T-helper 2 cell (primary cell): ENCODE results near the gene LYPD1.

Source experiments
- DNase-seq, 5 experiments: peaks; one replicate each; pipeline versions ENCODE4 v3.0.0 to v3.0.0-alpha.2; 2012 to 2022

Gene LYPD1

DNA sequence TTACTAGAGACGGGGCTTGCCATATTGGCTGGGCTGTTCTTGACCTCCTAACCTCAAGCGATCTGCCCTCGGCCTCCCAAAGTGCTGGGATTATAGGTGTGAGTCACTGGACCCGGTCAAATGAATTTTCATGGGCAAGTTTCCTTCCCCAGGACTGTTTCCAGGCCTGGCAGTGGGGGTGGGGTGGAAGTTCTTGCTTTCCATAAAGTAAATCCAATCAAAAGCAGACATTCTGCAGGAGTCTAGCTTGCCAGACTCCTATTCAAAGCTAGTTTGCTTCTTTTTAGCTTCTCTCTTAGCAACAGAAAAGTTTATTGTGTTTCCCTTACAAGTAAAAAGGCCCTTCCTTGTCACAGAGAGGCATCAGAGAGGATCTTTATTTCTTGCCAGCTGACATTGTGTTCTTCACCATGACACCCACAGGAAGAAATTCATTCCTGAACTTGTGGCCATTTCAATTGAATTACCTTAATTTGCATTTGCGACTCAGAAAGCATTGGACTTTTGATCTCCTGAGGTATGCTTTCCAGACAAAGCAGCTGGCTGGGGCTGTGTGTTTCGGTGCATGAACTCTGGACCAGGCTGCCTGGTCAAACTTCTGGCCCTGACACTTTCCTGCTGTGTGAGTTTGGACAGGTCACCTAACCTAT, 37.9 kb downstream of the LYPD1 start:
- no peak for DNase-seq

DNA sequence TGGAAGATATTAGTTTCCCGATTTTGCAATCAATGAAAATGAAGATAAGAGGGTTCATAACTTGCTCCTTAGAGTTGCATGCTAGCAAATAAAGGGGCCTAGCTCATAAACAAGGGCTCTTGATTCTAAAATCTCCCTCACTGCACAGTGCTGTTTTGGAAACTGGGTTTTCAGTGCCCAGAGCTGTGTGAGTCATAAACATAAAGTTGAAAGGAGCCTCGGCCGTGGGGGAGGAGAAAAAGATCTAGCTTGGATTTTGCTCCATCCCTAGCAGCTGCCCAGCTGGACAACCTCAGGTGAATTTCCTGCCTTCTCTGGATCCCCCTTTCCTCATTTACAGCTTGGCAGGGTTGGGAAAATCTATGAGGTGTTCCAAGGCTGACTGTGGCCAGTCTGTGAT, 42.5 kb downstream of the LYPD1 start:
- no peak for DNase-seq

DNA sequence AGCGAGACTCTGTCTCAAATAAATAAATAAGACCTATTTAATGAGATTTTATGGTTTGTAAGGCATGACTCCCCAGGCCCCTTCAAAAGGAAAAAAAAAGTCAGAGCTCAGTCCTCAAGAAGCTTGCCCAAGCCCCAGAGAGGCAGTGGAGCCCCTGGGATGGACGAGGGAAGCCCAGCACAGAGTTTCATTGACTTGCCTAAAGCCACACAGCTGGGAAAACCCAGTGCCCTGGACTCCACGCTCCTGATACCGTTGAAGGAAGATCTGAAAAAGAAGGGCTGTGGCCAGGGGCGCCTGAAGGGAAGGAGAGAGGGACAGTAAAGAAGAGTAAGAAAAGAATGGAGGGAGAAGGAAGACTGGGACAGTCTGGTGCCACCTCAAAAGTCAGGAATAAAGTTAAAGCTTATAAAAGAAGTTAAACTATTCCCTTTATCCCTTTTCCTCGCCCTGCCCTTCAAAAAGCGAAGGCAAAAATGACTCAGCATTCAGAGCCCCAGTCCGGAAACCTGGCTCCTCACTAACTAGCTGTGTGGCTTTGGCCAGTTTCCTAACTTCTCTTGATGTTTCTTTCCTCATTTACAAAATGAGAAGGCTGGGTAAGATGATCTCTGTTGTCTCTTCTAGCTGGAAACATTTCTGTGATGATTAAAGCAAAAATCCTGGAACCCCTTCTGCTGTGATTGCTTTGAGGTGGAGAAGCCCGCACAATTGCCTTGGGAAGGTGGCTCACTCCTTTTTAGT, 46.7 kb downstream of the LYPD1 start:
- DNase-seq, result no peak

DNA sequence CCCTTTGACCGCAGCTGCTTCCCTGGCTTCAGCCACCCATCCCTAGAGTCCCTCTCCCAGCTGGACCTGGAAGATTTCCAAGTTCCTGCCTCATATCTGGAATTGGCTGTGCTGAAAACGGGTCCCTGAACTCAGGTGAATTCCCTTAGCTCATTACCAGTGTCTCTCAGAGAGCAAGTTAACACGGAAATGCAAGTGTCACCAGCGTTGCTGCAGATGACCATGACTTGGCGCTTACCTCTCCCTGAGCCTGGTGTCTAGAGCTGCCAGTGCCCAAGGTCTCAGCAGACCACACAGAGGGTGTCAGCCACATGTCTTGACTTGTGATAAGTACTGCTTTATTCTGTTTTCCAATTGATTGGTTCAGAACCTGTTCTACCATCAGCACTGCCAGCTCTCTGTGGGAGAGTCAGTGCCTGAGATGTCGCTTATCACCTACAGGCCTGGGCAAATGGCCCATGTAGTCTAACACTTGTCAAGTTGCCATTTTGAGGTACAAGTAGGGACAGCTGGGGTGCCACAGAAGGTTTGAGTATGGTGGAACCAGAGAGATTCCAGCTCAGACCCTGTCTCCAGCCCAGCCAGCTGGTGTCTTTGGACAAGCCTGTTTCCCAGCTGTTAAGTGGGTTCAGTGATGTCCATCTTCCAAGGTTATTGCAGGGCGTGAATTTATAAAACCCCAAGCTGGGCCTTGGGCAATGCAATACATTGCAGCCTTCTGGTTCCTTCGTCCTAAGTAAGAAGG, 48.7 kb downstream of the LYPD1 start:
- no peak for DNase-seq

DNA sequence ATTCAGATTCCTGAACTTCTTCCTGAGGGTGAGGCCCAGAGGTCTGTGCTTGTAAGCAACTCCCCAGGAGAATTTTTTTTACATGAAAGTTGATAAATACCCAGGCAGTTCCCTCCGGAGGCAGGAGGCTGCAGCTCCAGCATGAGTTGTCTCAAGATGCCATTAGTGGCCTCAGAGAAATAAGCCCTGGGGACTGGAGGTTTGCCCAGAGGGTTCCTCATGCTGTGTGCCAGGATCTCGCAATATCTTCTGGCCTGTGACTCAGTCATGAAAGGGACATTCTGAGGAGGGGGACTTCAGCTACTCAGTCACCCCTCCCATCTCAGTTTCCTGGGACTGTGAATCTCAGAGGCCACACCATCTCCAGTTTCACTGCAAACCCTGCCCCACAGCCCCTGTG, 49.9 kb downstream of the LYPD1 start:
- no peak for DNase-seq

DNA sequence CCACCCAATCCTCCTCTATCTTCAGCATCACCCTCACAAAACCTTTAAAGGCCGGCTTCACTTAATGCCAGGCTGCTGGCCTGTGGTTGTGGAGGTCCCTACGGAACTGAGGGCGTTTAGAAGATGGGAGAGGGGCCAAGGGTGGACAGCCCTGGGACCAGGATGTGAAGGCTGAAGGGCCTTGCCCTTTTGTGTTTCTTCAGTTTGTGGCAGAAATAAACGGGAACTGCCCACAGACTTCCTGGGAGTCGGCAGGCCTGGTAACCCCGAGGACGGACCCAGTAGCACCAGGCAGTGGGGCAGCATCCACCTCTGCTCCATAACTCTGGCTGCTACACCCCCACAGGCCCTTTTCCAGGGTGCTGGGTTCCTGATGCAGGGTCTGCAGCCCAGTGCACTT, 51.3 kb downstream of the LYPD1 start:
- no peak for DNase-seq

DNA sequence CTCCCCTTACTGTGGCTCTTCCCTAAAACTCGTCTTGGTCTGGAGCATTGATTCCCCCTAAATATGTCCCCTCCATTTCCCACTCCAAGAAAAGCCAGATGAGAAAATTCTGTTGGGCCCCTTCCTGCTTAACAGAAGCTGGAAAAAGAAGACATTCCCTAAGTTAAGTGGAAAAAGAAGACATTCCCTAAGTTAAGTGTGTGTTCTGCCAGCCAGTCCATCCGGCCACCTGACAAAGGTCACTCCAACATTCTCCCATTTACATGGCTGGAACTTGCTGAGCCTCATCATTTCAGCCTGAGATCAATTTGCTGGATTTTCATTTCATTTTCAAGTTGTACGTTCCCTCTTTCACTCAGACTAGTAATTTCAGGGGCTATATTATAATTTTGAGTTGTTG, 52.0 kb downstream of the LYPD1 start:
- no peak for DNase-seq

DNA sequence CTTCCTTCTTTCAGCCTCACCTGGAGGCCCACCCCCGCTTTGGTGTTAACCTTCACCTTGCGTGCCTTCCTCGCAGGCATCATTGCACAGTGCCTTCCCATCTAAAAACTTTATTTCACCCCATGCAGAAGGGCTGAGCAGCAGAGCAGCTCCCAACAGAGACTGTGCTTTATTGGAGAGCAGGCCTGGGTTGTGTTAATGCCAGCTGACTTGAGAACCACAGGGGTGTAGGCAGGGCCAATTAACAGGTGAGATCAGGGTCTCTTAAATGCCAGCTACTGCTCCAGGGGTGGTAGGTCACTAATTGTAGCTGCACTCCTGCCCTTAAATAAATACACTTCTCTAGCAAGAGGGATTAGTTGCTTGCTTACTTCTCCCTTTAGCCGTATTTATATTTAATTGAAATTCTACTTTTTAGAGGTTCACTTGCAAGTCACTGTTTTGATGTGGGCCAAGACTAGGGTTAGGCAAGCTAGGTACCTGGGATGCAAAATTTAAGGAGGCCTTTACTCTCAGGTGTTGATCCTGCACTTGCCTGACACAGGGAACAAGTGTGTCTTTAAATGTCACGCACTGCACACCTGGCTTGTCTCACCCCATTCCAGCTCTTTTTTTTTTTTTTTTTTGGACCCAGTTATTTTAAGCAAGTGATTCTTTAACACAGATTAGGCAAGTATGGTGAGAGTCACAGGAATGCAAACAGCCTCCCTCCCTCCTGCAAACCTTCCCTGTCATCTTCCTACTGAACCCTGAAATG, 54.5 kb downstream of the LYPD1 start:
- DNase-seq, result no peak

DNA sequence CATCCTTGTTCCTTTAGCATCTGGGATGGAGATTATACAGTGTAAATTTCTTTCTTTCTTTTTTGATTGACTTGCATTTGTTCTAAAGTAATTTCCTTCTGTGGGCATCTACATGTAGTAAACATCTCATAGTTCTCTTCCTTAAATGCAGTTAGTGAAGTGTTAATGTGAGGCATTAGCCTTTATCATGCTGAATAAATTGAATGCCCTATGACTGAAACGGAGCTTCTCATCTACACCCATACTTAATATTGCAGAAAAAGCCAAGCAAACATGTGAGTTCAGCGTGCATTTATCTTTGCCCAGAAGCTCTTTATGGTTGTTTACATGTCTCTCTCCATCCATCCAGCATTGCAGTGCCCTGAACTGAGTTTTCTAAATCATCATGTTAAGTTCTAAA, 58.3 kb downstream of the LYPD1 start:
- no peak for DNase-seq

DNA sequence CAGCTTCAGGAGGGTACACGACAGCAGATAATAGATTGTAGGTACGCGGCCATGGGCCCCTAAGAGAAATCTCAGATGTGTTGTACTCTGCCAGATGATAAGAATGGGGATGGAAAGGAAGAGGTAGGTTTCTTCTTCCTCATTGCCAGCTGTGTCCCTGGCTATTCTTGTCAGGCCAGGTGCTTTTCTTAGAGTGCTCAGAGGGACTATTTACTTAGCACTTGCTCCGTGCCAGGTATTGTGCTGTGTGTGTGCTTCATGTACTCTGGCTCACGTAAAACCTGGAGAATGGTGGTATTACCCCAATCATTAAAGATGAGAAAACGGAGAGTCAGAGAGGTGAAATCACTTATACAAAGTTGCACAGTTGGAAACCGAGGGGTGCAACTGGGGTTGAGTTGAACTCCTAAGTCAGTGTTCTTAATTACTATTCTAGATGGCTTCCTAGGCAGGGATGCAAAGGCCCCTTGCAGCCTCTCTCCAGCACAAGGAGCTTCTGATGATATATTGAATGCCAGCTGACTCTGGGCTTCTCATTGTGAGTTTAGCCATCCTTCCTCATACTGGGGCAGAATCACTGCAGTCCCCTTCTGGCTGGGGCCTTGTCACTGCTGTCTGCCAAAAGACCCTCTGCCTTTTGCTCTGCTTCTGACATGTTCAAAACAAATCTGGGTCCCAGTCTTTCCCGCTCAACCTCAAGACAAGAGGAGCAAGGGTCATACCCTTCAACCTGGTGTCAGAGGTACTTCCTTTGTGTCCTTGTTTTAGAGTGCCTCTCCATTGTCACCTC, 60.7 kb downstream of the LYPD1 start:
- no peak for DNase-seq

DNA sequence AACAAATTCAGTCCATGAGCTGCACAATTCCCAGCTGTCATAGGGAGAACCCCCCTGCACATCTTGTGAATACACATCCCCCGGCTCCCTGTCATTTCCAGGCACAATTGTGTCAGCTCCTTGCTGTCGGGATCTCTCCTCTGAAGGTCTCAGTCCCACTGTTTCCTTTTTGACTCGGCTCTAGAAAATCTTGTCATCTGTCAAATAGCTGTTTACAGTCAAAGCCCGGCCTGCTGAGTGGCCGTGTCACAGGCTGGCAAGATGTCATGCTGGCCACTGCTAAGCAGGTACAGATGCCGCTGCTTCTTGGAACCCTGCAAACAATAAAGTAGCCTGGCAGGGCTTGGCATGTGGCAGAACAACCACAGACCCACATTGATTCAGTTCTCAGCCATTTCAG, 61.7 kb downstream of the LYPD1 start:
- no peak for DNase-seq

DNA sequence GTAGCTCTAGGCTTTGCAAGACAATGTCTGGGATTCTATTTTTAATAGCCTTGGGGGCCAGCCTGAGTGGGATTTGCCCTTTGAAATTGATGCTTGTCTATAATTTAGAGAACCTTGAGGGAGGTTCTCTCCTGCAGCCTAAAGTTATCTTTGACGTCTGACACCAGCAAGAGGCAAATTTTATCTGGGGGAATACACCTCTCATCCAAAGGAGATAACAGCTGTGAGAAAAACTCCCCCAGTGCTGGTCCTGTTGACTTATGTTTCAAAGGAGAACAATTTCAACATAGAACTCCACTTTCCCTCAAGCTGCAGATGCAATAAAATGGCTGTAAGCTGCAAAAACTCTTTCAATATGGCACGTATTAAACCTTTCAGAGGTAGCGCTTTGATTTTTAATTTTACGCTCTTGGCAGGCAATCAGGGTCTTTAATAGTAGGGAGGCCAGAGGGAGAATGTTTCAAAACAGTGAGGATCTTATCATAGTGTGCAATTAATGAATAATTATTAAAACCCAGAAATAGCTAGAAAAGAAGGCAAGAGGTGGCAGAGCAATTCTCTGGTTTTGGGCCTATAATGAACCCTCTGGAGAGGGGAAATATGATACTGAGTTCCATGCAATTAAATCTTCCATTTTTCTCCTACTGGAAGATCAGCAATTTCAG, 62.4 kb downstream of the LYPD1 start:
- DNase-seq, result no peak

DNA sequence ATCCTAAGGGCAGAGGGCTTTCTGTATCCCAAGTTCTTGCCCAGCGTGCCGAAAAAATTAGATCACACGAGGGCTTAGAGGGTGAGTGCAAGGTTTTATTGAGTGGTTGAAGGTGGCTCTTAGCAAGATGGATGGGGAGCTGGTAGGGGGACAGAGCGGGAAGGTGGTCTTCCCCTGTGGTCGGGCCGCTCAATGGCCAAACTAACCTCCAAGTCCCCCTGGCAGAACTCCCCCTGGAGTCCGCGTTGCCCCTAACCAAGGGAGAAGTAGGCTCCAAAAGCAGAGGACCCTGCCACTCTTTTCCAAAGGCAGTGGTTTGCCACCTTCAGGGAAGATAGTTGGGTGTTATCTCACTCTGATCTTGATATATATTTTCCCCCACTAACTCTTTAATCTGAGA, 63.4 kb downstream of the LYPD1 start:
- no peak for DNase-seq

DNA sequence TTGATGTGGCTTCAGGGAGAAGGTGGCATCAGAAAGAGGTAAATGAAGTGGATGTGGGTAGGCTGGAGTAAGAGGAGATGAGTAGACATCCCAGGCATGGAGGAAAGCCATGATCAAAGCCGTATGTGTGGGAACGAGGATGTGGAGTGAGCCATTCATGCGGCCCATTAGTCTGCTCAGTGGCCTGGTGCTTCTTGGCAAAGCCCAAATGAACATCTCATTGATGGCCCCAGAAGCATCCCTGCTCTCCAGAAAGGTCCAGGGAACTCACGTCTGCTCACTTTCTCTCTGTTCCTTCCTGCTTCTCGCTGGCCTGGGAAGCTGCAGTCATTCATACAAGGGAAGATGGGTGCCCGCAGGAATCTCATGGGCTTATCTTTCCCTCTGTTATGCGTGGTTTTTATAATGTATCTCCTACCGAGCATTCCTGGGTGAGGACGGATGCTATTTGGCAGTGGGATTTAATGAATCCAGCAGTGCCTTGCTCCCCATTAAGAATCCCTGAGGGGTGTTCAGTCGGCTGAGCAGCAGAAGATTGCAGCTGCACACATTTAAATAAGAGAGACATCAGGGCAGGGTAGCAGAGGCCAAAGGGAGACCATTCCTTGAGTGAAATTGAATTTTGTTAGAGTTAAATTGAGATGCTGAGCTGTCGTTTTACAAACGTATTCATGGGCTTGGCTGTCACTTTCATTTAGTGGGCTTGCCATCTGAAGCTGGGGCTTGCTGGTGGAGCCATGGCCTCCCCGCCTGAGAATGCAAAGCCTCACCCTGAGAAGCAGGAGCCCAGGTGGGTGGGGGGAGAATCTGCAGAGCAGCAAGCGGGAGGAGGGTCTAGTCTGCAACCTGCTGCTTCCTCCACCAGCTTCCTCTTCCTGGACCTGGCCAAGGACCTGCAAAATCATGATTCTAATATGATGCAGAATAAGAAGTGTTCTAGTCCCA, 64.5 kb downstream of the LYPD1 start:
- no peak for DNase-seq

DNA sequence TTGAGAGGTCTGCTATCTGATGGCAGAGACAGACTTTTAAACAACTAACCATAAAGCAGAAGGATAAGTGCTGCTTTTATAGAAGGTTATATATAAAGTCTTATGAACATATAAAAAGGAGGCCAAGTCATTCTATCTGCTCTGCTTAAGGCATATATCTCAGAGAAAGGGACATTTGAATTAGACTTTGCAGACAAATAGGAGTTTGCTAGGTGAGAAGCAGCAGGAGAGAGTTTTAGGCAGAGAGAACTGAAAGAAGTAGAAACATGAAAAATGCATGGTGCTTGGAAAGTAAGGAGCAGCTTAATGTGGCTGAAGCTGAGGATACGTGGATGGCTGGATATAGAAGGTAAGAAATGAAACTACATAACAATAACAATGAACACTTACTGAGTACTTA, 65.4 kb downstream of the LYPD1 start:
- no peak for DNase-seq

DNA sequence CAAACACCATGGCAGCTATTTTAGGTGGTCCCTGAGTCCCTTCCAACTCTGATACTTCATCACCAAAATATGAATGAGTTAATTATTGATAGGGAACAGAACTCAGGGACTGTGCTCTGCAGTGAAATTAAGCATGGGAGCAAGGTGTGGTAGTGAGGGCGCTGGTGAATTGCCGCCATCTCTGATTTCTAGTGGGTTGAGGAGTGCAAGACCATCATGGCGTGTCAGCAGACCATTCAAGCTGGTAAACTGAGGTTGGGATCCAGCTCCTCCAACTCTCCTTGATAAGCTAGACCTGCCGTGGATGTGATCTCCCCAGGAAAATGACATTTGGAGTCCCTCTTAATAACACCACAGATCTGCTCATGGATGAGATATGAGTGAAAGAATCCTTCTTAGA, 70.4 kb downstream of the LYPD1 start:
- no peak for DNase-seq

DNA sequence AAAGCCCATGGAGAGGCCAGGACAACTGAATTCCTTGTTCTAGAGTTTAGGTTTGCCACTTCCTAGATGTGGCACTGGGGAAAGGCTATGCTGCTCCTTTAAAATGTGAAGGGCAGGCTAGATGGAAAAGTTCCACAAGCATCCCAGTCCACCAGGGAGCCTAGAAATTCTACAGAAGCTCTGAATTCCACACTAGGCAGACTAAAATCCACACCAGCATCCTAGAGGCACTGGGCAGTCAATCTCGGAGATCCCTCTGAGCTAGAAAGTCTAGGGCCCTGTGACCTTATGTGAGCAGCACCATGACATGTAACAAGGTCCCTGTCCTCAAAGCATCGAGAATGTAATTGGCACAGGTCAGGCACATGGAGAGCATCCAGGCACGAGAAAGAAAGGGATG, 71.5 kb downstream of the LYPD1 start:
- no peak for DNase-seq

DNA sequence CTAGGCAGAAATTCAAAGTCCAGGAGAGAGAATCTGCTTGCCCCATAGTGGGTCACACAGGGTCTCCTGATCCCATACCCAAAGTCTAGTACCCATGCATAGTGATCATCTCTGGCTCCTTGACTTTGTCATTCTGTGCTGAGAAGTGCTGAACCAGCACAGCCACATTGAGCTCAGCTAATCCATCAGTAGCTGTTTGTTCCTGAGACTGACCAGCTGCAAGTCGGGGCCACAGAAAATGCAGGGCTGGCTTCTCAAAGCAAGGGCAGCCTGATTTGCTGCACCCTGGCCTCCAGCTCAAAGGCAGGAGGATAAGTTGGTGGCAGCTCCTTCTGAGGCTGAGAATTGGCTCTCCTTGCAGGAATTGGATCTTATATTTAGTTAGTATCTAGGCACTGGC, 72.2 kb downstream of the LYPD1 start:
- DNase-seq, result no peak

DNA sequence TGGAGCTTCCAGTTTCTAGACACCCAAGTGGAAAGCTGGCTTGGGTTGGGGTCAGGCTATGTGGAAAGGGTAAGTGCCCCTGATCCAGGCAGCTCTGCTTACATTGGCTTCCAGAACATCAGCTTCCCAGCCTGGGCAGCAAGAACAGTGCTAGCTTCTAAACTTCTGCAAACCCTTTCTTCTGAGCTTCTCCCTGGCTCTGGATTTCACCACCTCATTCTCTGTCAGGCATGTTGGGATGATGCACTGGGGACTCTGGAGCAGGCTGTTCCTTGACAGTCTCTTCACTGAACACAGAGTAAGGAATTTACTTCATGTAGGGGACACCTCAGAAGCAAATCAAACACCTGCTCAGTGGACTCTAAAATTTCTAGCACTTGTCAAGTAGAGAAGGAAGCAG, 72.8 kb downstream of the LYPD1 start:
- no peak for DNase-seq

DNA sequence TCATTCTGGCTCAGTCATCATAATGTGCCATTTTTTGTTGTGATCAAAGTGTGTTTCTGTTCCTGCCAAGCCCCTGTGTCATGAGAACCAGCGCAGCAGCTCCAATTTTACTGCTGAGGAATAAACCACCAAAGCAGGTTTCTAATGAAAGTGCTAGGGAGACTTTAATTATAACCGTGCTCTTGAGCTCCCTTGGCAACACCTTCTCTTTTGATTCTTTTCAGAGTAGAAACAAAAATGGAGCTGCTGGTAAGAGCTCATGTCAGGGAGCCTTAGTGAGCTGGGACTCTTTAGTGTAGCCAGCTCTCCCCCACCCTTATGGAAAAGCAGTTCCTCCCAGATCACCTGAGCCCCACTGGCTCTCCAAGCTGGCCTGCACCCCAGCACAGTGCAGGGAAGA, 74.3 kb downstream of the LYPD1 start:
- DNase-seq, result no peak

DNA sequence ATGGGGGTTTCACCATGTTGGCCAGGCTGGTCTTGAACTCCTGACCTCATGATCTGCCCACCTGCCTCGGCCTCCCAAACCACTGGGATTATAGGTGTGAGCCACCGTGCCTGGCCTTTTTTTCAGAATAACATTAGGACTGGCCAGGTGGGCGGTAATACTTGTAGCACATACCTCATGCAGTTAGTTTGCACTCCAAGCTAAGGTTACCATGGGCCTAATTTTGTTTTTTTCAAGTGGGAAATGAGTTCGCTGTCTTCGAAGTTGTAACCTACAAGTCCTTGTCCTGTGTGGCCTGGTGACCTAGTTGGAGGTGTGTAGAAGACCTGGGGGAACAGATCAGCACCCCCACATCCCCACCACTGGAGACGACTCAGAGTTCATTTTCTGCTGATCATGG, 74.8 kb downstream of the LYPD1 start:
- no peak for DNase-seq
